HG02610 (cell line): Measurements from ENCODE around the gene PCDH7.

Experiments used
- ATAC-seq: cut with Tn5 transposase; IDR thresholded peaks from one replicate; pipeline ENCODE4 v1.9.1; 2021; ENCODE audit warnings: mild to moderate bottlenecking, moderate library complexity; ENCODE audit not compliant: unreplicated experiment

PCDH7 gene, protein sequence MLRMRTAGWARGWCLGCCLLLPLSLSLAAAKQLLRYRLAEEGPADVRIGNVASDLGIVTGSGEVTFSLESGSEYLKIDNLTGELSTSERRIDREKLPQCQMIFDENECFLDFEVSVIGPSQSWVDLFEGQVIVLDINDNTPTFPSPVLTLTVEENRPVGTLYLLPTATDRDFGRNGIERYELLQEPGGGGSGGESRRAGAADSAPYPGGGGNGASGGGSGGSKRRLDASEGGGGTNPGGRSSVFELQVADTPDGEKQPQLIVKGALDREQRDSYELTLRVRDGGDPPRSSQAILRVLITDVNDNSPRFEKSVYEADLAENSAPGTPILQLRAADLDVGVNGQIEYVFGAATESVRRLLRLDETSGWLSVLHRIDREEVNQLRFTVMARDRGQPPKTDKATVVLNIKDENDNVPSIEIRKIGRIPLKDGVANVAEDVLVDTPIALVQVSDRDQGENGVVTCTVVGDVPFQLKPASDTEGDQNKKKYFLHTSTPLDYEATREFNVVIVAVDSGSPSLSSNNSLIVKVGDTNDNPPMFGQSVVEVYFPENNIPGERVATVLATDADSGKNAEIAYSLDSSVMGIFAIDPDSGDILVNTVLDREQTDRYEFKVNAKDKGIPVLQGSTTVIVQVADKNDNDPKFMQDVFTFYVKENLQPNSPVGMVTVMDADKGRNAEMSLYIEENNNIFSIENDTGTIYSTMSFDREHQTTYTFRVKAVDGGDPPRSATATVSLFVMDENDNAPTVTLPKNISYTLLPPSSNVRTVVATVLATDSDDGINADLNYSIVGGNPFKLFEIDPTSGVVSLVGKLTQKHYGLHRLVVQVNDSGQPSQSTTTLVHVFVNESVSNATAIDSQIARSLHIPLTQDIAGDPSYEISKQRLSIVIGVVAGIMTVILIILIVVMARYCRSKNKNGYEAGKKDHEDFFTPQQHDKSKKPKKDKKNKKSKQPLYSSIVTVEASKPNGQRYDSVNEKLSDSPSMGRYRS (N-terminal part only)

DNA sequence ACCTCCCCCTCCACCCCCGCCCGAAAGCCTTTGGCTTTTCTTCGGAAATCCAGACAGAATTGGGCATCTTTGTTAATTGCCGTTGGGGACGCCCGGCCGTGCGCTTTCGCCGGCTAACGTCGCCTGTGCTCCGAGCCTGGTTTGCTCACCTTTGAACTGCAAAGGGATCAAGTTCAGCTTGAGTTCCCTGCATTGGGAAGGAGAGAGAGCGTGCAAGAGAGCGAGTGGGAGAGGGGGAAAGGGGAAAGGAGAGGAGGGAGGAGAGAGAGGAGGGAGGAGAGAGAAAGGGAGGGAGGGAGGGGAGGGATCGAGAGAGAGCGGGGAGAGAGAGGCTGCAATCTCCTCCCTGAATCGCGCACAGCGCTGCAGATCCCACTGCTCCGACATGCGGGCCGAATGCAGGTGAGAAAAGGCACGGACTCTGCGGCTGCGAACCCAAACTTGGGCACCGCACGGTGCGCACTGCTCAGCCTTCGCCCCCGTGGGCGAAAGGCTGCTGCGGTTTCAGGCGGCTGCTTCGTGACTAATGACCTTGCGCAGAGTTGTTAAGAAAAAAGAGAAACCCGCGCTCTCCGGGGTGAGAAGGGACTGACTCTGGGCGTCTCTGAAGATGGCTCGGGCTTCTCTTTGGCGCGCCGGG, at the start of gene PCDH7:
TSS of gene PCDH7 (plus strand) at position 349 of the 640 bp plus-strand sequence. CDS start 1,054 bp downstream, outside the sequence.
- no peak for ATAC-seq

DNA sequence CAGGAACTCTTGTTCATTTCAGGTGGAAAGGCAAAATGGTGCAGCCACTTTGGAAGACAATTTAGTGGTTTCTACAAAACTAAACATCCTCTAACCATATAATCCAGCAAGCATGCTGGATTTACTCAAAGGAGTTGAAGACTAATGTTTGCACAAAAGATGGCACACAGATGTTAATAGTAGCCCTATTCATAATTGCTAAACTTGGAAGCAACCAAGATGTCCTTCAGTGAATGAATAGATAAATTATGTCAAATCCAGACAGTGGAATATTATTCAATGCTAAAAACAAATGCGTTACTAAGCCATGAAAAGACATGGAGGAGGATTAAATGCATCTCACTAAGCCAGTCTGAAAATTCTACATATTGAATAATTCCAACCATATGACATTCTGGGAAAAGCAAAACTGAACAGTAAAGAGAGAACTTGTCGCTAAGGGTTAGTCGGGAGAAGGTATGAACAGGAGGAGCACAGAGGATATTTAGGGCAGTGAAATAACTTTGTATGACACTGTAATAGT, 48.2 kb upstream of the PCDH7 start:
- ATAC-seq: no peak

DNA sequence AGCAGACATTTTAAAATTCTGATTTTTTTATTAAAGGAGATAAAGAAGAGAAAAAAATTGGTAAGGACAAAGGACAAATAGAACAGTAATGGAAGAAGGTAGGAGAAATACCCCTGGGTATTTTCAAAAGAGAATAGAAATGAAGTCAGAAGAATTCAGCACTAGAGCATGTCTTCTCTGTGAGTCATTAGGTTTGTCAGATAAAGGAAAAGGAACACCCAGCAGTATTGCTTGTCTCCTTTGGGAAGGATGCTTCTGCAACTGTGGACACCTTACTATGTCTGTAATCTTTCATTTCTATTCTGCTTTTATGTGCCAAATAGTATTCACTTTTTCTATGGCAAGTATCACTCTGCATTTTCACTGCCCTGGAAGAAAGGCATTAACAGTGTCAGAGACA, 24.0 kb upstream of the PCDH7 start:
- ATAC-seq: no peak

DNA sequence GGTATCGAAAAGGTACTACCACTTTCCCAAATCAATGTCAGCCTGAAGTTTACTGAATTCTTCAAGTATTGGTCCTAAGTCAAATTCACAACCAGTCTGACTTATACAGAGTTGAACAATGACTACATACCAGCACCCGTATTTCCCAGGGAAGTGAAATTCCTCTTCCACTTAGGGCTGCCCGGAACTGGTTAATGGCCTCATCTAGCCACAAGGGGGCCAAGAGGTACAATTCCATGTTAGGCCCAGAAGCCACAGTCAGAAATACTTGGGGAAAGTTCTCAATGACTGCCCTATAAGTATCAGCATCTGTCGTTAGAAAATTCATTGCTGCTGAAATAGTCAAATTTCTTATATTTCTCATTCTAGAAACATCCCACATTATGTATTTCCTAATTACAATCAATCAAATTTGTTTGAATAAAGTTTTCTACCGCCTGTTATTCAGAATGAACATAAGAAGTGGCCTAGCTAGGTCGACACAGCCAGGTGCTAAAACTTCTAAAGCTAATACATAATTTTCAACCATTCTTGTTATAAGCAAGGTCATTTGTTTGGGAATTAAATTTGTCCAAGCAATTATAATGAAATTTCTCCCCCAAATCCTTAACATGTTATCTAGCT, 5.6 kb upstream of the PCDH7 start:
- peak; percentile 52 for ATAC-seq

DNA sequence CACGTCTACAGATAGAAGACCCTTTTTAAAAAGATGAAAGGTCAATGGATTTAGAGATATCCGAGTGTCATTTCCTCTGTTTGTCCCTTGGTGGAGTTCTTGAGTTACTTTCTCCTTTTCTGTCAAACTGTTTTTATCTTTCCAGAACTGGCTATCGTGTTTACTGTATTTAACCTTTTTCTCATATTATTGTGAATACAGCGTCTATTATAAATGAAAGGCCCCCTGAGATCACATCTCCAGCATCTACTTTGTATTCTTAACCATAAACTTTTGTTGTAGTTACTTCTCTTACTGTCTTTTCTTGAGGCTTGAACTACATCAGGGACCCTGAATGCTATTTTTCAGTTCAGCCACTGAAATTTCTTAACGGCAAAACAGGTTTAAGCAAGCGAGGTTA, 4.0 kb upstream of the PCDH7 start:
- no peak for ATAC-seq

DNA sequence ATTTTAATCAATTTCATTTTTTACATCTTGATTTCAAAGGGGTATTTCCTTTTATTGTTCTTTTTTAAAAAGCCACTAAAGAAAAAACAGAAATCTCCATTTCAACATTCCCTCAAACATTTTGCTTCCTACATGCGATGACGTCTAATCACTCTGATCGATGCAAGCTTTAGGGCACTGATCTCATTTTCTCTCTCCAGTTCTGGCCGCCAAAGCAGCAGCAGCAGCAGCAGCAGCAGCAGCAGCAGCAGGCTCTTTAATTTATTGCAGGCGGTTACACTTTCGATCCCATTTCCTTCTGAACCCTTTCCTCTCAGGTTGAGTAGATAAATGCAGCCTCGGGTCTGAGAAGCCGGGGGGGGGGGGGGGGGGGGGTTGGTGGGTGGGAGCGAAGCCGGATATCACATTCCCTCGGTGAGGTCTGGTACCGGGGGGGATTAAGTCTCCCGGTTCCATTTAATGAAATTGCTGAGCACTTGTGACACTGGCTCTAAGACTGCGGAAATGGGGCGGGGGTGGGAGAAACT, 3.4 kb upstream of the PCDH7 start:
- ATAC-seq: no peak

DNA sequence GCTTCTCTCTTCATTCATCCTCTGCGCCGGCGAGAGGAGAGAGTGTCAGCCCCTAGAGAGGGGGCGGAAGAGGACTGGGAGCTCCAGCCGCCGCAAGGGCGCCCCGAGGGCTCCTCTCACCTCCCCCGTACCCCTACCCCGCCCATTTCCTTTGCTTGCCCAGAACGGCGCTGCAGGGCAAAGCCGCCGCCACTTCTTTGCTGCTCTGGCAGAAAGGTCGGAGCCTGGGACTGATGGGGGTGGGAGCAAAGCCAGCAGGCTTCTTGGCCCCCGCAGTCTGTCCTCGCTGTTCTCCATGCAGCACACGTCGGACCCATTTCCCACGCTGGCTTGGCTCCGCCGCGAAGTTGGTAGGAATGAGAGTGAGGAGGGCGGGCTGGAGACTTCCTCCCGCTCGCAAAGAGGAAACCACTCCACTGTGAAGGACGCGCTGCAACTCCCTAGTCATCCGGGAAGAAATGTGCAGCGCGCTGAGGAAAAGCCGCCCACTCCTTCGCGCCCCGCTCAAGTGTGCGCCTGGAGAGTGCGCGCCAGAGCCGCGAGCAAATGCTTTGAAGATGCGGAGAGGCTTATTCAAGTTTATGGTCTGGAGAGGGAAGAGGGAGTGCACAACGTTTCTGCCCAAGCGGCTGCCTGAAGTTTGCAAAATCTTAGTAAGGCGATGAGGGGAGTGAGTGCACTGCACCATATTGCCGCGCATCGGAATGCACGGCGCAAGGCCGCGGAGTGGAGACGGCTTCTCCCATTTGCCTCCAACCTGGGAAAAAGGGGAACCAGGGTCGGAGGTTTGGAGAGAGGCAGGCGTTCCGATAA, 2.8 kb upstream of the PCDH7 start:
- no peak for ATAC-seq

DNA sequence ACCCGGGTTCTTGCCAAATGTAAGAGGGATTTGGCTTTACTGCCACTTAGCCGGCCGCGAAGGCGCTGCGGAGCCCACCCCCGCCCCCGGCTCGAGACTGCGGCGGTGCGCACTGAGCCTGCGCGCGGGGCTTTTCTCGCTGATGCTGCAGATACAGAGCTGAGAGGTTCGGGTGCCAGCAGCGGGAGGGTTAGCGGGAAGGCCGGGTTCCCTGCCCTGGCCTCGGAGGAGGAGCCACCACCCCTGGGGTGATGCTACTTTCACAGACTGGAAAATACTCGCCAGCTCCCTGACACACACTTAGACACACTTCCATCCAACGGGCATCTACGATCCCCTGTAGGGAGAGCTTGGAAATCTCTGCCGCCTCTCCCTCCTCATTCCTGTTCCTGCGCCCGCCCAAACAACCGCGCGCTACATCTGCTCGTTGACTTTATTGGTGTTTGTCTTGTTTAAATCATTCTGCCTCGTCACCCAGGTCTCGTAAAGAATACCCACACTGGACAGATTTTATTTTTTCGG, 2.1 kb upstream of the PCDH7 start:
- no peak for ATAC-seq

DNA sequence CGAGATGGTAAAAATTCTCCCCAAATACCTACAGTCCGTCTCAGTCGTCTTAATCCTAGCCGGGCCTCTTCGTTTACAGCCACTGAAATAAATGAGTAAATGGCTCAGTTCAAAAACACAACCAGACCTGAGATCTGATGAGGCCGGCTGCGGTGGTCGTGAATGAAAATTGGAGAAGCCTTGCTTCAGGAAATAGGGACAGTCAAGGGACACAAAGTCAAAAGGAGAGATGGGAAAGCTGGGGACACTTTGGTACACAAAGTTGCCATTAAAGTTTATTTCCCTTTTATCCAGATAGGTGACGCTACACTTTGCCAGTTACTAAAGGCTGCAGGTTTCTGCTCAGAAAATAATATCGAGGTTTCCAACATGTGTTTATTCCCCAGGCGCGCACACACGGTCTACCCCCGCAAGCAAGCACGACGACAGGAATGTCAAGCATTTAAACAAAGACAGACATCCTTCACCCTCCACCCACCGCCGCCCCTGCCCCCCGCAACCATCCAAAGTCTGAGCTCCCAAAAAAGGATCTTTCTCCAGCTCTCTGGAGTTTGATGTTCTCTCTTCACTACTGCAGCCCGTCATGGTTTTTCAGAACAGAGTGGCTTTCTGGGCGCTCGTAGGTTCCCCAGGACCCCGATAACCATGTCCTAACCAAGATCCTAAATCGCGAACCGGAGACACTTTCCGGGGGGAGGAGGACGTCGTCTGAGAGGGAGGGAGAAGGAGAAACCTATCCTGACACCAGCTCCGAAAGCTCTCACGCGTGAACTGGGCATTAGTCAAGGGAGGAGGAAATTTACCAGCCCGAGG, 1.3 kb upstream of the PCDH7 start:
- ATAC-seq: no peak

DNA sequence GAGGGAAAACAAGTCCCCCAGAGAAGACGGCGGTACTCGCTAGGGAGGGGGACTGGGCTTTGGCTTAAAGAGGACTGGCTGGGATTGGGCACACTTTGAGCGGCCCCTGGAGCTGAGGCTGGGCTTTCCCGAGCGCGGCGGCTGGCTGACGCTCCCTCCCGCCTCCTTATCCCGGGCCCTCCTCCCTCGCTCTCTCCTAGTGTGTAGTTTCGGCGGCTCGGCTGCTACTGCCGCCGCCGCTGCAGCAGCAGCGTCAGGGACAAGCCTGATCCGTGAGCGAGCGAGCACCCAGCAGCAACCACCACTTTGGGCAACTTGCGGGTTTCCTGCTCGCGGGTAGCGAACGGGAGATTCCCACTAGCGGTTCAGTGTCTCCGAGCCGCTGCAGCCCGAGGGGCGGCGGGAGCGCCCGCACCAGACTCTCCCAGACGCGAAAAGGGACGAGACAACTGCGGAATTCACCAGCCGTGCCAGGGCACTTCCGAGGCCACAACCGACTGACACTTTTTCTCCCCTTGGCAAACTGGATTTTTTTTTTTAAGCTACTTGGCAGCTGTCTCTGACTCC, 632 bp upstream of the PCDH7 start:
- ATAC-seq: no peak

DNA sequence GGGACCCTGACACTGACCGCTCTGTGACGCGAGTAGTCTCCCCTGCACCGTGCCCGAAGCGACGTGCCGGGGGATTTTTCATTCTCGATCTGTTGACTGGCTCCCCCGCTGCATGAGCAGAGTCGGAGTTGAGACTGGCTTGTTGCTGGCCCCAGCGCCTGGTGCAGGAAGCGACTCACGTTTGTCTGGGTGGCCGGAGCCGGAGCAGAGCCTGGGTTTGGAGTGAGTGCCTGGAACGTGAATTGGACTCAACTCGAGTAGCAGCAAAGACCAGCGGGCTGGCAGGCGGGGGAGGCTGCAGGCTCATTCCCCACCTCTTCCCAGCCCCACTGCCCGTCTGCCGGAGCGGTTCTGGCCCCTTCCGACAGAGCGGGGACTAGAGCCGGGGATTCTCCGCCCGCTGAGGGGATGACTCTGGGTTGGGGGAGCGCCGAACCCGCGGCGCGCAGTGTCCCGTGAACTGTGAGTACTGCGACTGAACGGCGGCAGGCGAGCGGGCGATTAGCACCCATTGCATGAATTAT, 554 bp downstream of the PCDH7 start:
- no peak for ATAC-seq

DNA sequence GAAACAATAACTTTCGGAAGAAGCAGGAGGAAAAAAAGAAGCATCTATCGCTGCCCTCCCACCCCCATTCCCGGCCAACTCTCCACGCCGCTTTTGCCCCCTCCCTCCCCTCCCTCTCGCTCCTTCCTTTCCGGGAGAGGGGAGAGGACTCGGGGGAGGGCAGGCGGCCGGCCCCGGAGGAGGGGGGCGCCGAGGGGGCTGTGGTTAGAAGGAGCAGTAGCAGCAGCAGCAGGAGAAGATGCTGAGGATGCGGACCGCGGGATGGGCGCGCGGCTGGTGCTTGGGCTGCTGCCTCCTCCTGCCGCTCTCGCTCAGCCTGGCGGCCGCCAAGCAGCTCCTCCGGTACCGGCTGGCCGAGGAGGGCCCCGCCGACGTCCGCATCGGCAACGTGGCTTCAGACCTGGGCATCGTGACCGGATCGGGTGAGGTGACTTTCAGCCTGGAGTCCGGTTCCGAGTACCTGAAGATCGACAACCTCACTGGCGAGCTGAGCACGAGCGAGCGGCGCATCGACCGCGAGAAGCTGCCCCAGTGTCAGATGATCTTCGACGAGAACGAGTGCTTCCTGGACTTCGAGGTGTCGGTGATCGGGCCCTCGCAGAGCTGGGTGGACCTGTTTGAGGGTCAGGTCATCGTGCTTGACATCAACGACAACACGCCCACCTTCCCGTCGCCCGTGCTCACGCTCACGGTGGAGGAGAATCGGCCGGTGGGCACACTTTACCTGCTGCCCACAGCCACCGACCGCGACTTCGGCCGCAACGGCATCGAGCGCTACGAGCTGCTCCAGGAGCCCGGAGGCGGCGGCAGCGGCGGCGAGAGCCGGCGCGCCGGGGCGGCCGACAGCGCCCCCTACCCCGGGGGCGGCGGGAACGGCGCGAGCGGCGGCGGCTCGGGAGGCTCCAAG, 1.3 kb downstream of the PCDH7 start:
- no peak for ATAC-seq

DNA sequence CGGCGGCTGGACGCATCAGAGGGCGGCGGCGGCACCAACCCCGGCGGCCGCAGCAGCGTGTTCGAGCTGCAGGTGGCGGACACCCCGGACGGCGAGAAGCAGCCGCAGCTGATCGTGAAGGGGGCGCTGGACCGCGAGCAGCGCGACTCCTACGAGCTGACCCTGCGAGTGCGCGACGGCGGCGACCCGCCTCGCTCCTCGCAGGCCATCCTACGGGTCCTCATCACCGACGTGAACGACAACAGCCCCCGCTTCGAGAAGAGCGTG, 1.9 kb downstream of the PCDH7 start:
- no peak for ATAC-seq

DNA sequence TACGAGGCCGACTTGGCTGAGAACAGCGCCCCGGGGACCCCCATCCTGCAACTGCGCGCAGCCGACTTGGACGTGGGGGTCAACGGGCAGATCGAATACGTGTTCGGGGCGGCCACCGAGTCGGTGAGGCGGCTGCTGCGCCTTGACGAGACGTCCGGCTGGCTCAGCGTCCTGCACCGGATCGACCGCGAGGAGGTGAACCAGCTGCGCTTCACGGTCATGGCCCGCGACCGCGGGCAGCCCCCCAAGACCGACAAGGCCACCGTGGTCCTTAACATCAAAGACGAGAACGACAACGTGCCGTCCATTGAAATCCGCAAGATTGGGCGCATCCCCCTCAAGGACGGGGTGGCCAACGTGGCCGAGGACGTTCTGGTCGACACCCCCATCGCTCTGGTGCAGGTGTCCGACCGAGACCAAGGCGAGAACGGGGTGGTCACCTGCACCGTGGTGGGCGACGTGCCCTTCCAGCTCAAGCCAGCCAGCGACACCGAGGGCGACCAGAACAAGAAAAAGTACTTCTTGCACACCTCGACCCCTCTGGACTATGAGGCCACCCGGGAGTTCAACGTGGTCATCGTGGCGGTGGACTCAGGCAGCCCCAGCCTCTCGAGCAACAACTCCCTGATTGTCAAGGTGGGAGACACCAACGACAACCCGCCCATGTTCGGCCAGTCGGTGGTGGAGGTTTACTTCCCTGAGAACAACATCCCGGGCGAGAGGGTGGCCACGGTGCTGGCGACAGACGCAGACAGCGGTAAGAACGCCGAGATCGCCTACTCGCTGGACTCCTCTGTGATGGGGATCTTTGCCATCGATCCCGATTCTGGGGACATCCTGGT, 2.4 kb downstream of the PCDH7 start:
- ATAC-seq: no peak

DNA sequence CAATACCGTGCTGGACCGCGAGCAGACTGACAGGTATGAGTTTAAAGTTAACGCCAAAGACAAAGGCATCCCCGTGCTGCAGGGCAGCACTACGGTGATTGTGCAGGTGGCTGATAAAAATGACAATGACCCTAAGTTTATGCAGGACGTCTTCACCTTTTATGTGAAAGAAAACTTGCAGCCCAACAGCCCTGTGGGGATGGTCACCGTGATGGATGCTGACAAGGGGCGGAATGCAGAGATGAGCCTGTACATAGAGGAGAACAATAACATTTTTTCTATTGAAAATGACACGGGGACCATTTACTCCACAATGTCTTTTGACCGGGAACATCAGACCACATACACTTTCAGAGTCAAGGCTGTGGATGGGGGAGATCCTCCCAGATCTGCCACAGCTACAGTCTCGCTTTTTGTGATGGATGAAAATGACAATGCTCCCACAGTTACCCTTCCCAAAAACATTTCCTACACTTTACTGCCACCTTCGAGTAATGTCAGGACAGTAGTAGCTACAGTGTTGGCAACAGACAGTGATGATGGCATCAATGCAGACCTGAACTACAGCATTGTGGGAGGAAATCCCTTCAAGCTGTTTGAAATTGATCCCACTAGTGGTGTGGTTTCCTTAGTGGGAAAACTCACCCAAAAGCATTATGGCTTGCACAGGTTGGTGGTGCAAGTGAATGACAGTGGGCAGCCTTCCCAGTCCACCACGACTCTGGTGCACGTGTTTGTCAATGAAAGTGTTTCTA, 3.2 kb downstream of the PCDH7 start:
- ATAC-seq: no peak

DNA sequence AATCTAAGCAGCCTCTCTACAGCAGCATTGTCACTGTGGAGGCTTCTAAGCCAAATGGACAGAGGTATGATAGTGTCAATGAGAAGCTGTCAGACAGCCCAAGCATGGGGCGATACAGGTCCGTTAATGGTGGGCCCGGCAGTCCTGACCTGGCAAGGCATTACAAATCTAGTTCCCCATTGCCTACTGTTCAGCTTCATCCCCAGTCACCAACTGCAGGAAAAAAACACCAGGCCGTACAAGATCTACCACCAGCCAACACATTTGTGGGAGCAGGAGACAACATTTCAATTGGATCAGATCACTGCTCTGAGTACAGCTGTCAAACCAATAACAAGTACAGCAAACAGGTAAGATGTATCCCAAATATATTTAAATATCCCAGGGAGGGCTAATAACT, 4.1 kb downstream of the PCDH7 start:
- no peak for ATAC-seq
